GM12878 (cell line): Measurements from ENCODE around the gene CLPTM1L. TPM values are rescaled to one million over a fixed set of nuclear protein-coding genes. Genes with fewer than 3 reads are reported as not detected.
A peak's percentile ranks its signal among the peaks of the same experiment; 100 is the strongest.

Experiments
- ATAC-seq: fragments of 200-7000 bp; cut with Tn5 transposase; 3 replicates; pipeline ENCODE4 v1.9.1; 2020; ENCODE audit warnings: mild to moderate bottlenecking, moderate library complexity
- BruUV-seq: library from RNA; stranded (reverse); fragments of 400-500 nt; replicated peaks from 2 replicates; lab custom pipeline; 2021; lab: Mats Ljungman, UMichigan
- CTCF ChIA-PET: fragments of 300-600 bp; sonication (Branson Sonifier 250); formaldehyde crosslinking; extraction: SDS; loops from one replicate; lab custom pipeline; 2021; ENCODE audit warnings: inconsistent platforms; lab: Yijun Ruan, JAX
- POLR2A ChIA-PET: fragments of 350-600 bp; formaldehyde crosslinking; extraction: SDS; loops from one replicate; lab custom pipeline; 2021; ENCODE audit warnings: inconsistent platforms; lab: Charles Lee
- RAD21 ChIA-PET: fragments of 300-600 bp; sonication (Branson Sonifier 250); formaldehyde crosslinking; loops from one replicate; lab custom pipeline; 2023; ENCODE audit warnings: antibody characterized with exemption; ENCODE audit not compliant: unreplicated experiment; lab: Charles Lee
- SMC1A ChIA-PET: fragments of 300-600 bp; sonication (Branson Sonifier 250); formaldehyde crosslinking; loops from one replicate; lab custom pipeline; 2023; ENCODE audit not compliant: unreplicated experiment, uncharacterized antibody; lab: Charles Lee
- DNase-seq: peaks from one replicate; pipeline ENCODE4 v3.0.0-alpha.2; 2011; ENCODE audit warnings: low read depth, low spot score
- FAIRE-seq: peaks from 3 replicates; lab custom pipeline; 2011; peaks lifted over from hg19 to GRCh38; lab: Jason Lieb, UNC
- H2AFZ ChIP-seq: 2 replicates; pipeline ENCODE4 v1.6.0; 2011; ENCODE audit warnings: low read depth, low read length, control low read depth; ENCODE audit not compliant: control insufficient read depth
- H3K27ac ChIP-seq: 2 replicates; pipeline ENCODE4 v1.5.1; 2011; ENCODE audit warnings: control low read depth; ENCODE audit not compliant: control insufficient read depth, insufficient read depth
- H3K27me3 ChIP-seq, 2 experiments: replicated peaks in 1 of 2; 2 replicates each; pipeline versions ENCODE4 v1.6.0 to v1.6.1; 2011; ENCODE audit warnings: low read length in 1 of 2; ENCODE audit not compliant: control insufficient read depth in 2 of 2, insufficient read depth in 2 of 2
- H3K36me3 ChIP-seq, 2 experiments: 2 replicates each; pipeline ENCODE4 v1.5.1; 2011; ENCODE audit warnings: low read length in 1 of 2; ENCODE audit not compliant: control insufficient read depth in 2 of 2, insufficient read depth in 2 of 2
- H3K4me1 ChIP-seq: 2 replicates; pipeline ENCODE4 v1.6.1; 2011; ENCODE audit warnings: mild to moderate bottlenecking, low read length, moderate library complexity, mixed read lengths; ENCODE audit not compliant: control insufficient read depth, insufficient read depth
- H3K4me2 ChIP-seq: 2 replicates; pipeline ENCODE4 v1.6.0; 2011; ENCODE audit warnings: control low read depth; ENCODE audit not compliant: control insufficient read depth, insufficient read depth
- H3K4me3 ChIP-seq: fragments of 200-600 bp; sonication (generic); 2 replicates; pipeline ENCODE4 v1.5.1; 2016
- H3K79me2 ChIP-seq: 2 replicates; pipeline ENCODE4 v1.6.0; 2011; ENCODE audit warnings: low read length; ENCODE audit not compliant: control insufficient read depth, insufficient read depth
- H3K9ac ChIP-seq: 2 replicates; pipeline ENCODE4 v1.8.0; 2011; ENCODE audit warnings: low read length, control low read depth, mixed read lengths; ENCODE audit not compliant: control insufficient read depth, insufficient read depth
- H3K9me3 ChIP-seq: replicated peaks from 3 replicates; pipeline ENCODE4 v1.5.1; 2011; ENCODE audit warnings: mild to moderate bottlenecking, low read length; ENCODE audit not compliant: control insufficient read depth, insufficient read depth
- H4K20me1 ChIP-seq: 2 replicates; pipeline ENCODE4 v1.6.0; 2011; ENCODE audit not compliant: control insufficient read depth, insufficient read depth
- BCLAF1 ChIP-seq: fragments of 450-650 bp; IDR thresholded peaks from 2 replicates; pipeline ENCODE4 v1.6.1; 2017; ENCODE audit warnings: antibody characterized with exemption, mild to moderate bottlenecking, moderate library complexity
- EGR1 ChIP-seq, 2 experiments: IDR thresholded peaks; 1 replicate in 1 of 2; 2 replicates in 1 of 2; pipeline ENCODE4 v1.6.1; 2011 to 2012; ENCODE audit warnings: low read depth in 2 of 2, low read length in 2 of 2, borderline replicate concordance in 1 of 2, mild to moderate bottlenecking in 1 of 2, moderate library complexity in 1 of 2
- SRF ChIP-seq, 2 experiments: IDR thresholded peaks; 2 replicates each; pipeline ENCODE4 v1.6.1; 2011; ENCODE audit warnings: low read depth in 2 of 2, low read length in 2 of 2, mild to moderate bottlenecking in 1 of 2, moderate library complexity in 1 of 2
- TCF12 ChIP-seq: IDR thresholded peaks from 2 replicates; pipeline ENCODE4 v1.6.1; 2011; ENCODE audit warnings: low read depth, mild to moderate bottlenecking, low read length
- WRNIP1 ChIP-seq: IDR thresholded peaks from 2 replicates; pipeline ENCODE4 v1.6.1; 2011; ENCODE audit warnings: low read depth, low read length, improper control_type of control experiment, borderline replicate concordance
- WGBS: methylation state at CpG from one replicate; pipeline ENCODE4 v1.1.6; 2016; ENCODE audit warnings: low lambda C conversion rate; ENCODE audit not compliant: insufficient replicate concordance, insufficient coverage; ENCODE audit errors: missing lambda C conversion rate; 5-methylcytosine and 5-hydroxymethylcytosine counted together
- in situ Hi-C: fragments of 300-500 bp; cut with MboI; formaldehyde crosslinking; loops from 9 replicates; pipeline ENCODE4 v1.14.3; 2018; ENCODE audit warnings: mixed read lengths
- intact Hi-C: fragments of 100-400 bp; cut with micrococcal nuclease; formaldehyde crosslinking; loops from one replicate; pipeline ENCODE4 v1.14.2; 2022; ENCODE audit not compliant: unreplicated experiment
- polyA plus RNA-seq, 11 experiments: library from polyadenylated mRNA; depleted of rRNA in 4 of 11; unstranded in 6 of 11; stranded (reverse) in 5 of 11; fragments of >200 nt; fragmentation: Nextera tagmentation in 4 of 11; fragmentation: Illumina TruSeq in 1 of 11; extraction: Ambion mirVana in 4 of 11; extraction: Trizol in 1 of 11; gene quantifications; 1 replicate in 1 of 11; 2 replicates in 10 of 11; pipeline versions ENCODE4 v1.2.1 to v1.2.3, GENCODE V29; 2011 to 2016; ENCODE audit warnings: inconsistent platforms in 2 of 11, missing spikeins in 2 of 11, low read depth in 1 of 11
- total RNA-seq, 4 experiments: library from RNA; depleted of rRNA in 3 of 4; stranded (reverse); fragments of >200 nt in 3 of 4; fragmentation: Illumina TruSeq in 1 of 4; extraction: Trizol in 1 of 4; gene quantifications; 2 replicates each; pipeline versions ENCODE4 v1.2.1 to v1.2.3, GENCODE V29; 2013 to 2021
- TF ChIP-seq, protein P1 (sequence below): fragments of 450-650 bp; IDR thresholded peaks from 2 replicates; pipeline ENCODE4 v1.6.1; 2016; ENCODE audit warnings: mild to moderate bottlenecking

CLPTM1L gene
- total and polyA plus RNA-seq, 10 of the 15 experiments (the other 5 are each of a cell fraction or from before 2014, with no cell fraction given): 2.9 to 278 (median 135) TPM

DNA sequence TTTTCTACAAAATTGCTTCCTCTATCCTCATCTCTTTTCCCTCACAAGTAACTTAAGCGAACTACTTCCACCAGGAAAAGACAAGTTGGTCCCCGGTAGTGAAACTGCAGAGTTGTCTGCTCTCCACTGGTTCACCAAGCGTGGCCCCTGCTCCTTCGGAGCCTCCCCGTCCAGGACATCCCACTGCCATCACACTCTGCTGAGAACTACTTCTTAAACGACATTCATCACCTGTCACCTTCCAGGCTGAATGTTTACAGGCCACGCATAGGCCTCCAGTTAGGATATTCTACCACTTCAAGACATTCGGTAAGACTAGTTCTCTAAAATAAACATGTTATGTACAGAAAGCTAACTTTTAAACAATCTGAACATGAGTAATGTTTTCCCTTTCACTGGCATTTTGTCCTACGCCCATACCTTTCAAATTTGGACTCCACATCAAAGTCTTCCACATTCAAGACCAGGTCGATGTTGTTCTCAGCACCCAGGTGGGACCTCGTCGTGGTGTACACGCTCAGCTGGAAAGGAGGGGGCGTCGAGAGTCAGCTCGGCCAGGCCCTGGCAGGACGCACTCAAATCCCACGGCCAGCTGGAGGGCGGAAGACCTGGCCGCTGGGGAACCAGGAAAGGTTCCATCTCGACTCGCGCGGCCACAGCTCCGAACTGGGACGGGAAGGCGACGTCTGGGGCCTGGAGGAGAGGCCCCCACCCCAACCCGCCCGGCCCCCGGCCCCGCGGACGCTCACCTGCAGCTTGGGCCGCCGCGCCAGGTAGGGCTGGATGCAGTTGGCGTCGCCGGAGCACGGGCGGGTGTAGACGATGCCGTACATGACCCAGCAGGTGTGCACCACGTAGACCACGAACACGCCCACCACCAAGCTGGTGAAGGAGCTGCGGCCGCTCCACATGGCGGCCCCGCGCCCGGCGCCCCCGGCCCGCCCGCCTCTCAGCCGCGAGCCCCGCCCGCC lies 683 bp downstream of the CLPTM1L start:
- ChIA-PET POLR2A (interaction anchor here (0.8 to 2.5 kb wide), 2 partner anchors 17 to 29 kb away, joined by 5 to 11 read pairs; no protein-coding TSS in a partner anchor), SMC1A (interaction anchor here (0.5 to 1.4 kb wide), 6 partner anchors 20 to 174 kb away, joined by 3 to 4 read pairs (median 3); no protein-coding TSS in a partner anchor), CTCF (interaction anchor here (0.7 to 1.5 kb wide), 2 partner anchors 135 to 159 kb away, joined by 3 to 4 read pairs; no protein-coding TSS in a partner anchor), RAD21 (interaction anchor here (1.1 to 1.4 kb wide), 4 partner anchors 48 to 420 kb away, joined by 3 to 6 read pairs (median 4); partner anchors contain the start of gene TERT)
- in situ Hi-C loops (no loop called here), intact Hi-C loops (loop anchor here (5.0 to 10.0 kb wide), 2 partner anchors 151 to 298 kb away; no protein-coding TSS in a partner anchor)
- Histone ChIP-seq H3K79me2 (peaks cover 19% of the 10 kb centered on the region), H3K4me3 (peak overlapping the region; percentile 89), H3K4me2 (peak overlapping the region; percentile 53), H3K9ac (peak overlapping the region; percentile 87), H3K27me3 (no peaks in the 10 kb centered on the region), H3K4me1 (peaks cover 28% of the 10 kb centered on the region), H2AFZ (no peak overlapping the region; the same call in 1 of the 2 replicates), H3K27ac (peak overlapping the region; percentile 68), H3K36me3 (peaks cover 12 to 14% of the 10 kb centered on the region in 2 experiments; a peak in 3 of 4 replicates), H4K20me1 (peaks cover 2% of the 10 kb centered on the region; the same call in 1 of the 2 replicates), H3K9me3 (no peaks in the 10 kb centered on the region)
- TF ChIP-seq SRF (IDR thresholded peaks at IDR 0.05; ENCODE audit: low read depth in 2 of 2, low read length in 2 of 2) (no peak), WRNIP1 (no peak), EGR1 (IDR thresholded peaks at IDR 0.05; ENCODE audit: borderline replicate concordance in 1 of 2, low read depth in 2 of 2, low read length in 2 of 2) (0 out of 3 replicates have a peak, but pooled peaks of 1 of the 2 experiments have one; percentile 25), TCF12 (0 out of 2 replicates have a peak, but pooled peaks have one; percentile 1), BCLAF1 (no peak)
- TF ChIP-seq, protein P1, sequence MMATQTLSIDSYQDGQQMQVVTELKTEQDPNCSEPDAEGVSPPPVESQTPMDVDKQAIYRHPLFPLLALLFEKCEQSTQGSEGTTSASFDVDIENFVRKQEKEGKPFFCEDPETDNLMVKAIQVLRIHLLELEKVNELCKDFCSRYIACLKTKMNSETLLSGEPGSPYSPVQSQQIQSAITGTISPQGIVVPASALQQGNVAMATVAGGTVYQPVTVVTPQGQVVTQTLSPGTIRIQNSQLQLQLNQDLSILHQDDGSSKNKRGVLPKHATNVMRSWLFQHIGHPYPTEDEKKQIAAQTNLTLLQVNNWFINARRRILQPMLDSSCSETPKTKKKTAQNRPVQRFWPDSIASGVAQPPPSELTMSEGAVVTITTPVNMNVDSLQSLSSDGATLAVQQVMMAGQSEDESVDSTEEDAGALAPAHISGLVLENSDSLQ: 0 out of 2 replicates have a peak, but pooled peaks have one; percentile 19
- ATAC-seq (peak; percentile 20), DNase-seq (no peak), FAIRE-seq (no peak)
- WGBS: under 1% methylated on average over 49 of the region's 61 CpGs
- TSS peak; percentile 69 for BruUV-seq
